Left hindlimb (tissue), 1 donor: ENCODE results near the gene FGG.
"Not testable (repeated sequence)": the region's sequence is repeated elsewhere in the genome, so short reads cannot be mapped to it uniquely, and the experiment has no call there.

Experiments
- DNase-seq: peaks from one replicate; pipeline ENCODE4 v3.0.0-alpha.2; 2018

Gene FGG

GRCh38 chr4:154610582-154610981, 1.9 kb downstream of the FGG start:
- DNase-seq: no peak

- DNase-seq: no peak
These were observed 2.9 kb downstream of the FGG start for GRCh38 chr4:154609532-154609931.

GRCh38 chr4:154608361-154609252, 3.8 kb downstream of the FGG start:
- no peak for DNase-seq

GRCh38 chr4:154606728-154607723, 5.4 kb downstream of the FGG start:
- no peak for DNase-seq

GRCh38 chr4:154604696-154605200, 7.7 kb downstream of the FGG start:
- no peak for DNase-seq

GRCh38 chr4:154603033-154603943, 9.2 kb downstream of the FGG start:
- no peak for DNase-seq

- no peak for DNase-seq
These were observed 9.9 kb downstream of the FGG start for GRCh38 chr4:154602404-154603020.

- DNase-seq: no peak
These were observed 14.4 kb downstream of the FGG start for GRCh38 chr4:154597798-154598774.

- DNase-seq: not testable (repeated sequence)
These were observed 15.2 kb downstream of the FGG start for GRCh38 chr4:154597281-154597680.

- no peak for DNase-seq
These were observed 16.6 kb downstream of the FGG start for GRCh38 chr4:154595807-154596206.

GRCh38 chr4:154594343-154594742, 18.1 kb downstream of the FGG start:
- DNase-seq: not testable (repeated sequence)

GRCh38 chr4:154593868-154594267, 18.6 kb downstream of the FGG start:
- DNase-seq: peak; percentile 23

GRCh38 chr4:154591890-154592289, 20.6 kb downstream of the FGG start:
- no peak for DNase-seq

- no peak for DNase-seq
These were observed 22.0 kb downstream of the FGG start, which contains the start of gene FGA for GRCh38 chr4:154590329-154591006. Gene FGA (minus strand): TSS chr4:154590742. CDS start chr4:154590687, 55 bp downstream.

- no peak for DNase-seq
These were observed 22.9 kb downstream of the FGG start for GRCh38 chr4:154589296-154590197.

- no peak for DNase-seq
These were observed 24.3 kb downstream of the FGG start for GRCh38 chr4:154588198-154588597.

GRCh38 chr4:154586296-154587033, 26.0 kb downstream of the FGG start:
- DNase-seq: no peak
